DOHH2 (cell line): ENCODE measurements around the gene GNAS-AS1.

Source experiments
- H3F3A ChIP-seq: fragments of 200-600 bp; sonication (generic), shearing (Covaris generic); 2 replicates; pipeline ENCODE4 v1.6.0; 2016; ENCODE audit warnings: antibody characterized with exemption, mild to moderate bottlenecking; ENCODE audit not compliant: control insufficient read depth, insufficient read depth
- H3K27ac ChIP-seq: fragments of 200-600 bp; sonication (generic); 2 replicates; pipeline ENCODE4 v1.5.1; 2014; ENCODE audit warnings: low read depth, mild to moderate bottlenecking, low read length, moderate library complexity
- H3K27me3 ChIP-seq: fragments of 200-600 bp; sonication (generic); 2 replicates; pipeline ENCODE4 v1.6.1; 2014; ENCODE audit warnings: mild to moderate bottlenecking, low read length, mixed read lengths; ENCODE audit not compliant: control insufficient read depth
- H3K36me3 ChIP-seq: fragments of 200-600 bp; sonication (generic); 2 replicates; pipeline ENCODE4 v1.6.1; 2014; ENCODE audit warnings: mild to moderate bottlenecking, low read length, moderate library complexity, mixed read lengths; ENCODE audit not compliant: control insufficient read depth
- H3K4me1 ChIP-seq: fragments of 200-600 bp; sonication (generic); 2 replicates; pipeline ENCODE4 v1.6.1; 2014; ENCODE audit warnings: mild to moderate bottlenecking, low read length, mixed read lengths; ENCODE audit not compliant: control insufficient read depth
- H3K4me2 ChIP-seq: fragments of 200-600 bp; sonication (generic); 2 replicates; pipeline ENCODE4 v1.6.0; 2014; ENCODE audit warnings: mild to moderate bottlenecking, low read length, moderate library complexity
- H3K4me3 ChIP-seq: fragments of 200-600 bp; sonication (generic); 2 replicates; pipeline ENCODE4 v1.5.1; 2014; ENCODE audit warnings: mild to moderate bottlenecking, low read length, mixed read lengths
- H3K79me2 ChIP-seq: fragments of 200-600 bp; sonication (generic); 2 replicates; pipeline ENCODE4 v1.6.1; 2014; ENCODE audit warnings: mild to moderate bottlenecking, low read length, mixed read lengths; ENCODE audit not compliant: control insufficient read depth
- H3K9me2 ChIP-seq: fragments of 200-600 bp; sonication (generic); replicated peaks from 2 replicates; pipeline ENCODE4 v1.6.1; 2014; ENCODE audit warnings: mild to moderate bottlenecking, low read length, mixed read lengths; ENCODE audit not compliant: control insufficient read depth
- H3K9me3 ChIP-seq: fragments of 200-600 bp; sonication (generic); 2 replicates; pipeline ENCODE4 v1.6.1; 2014; ENCODE audit warnings: antibody characterized with exemption, low read length, mixed read lengths; ENCODE audit not compliant: control insufficient read depth, insufficient read depth
- H4K20me1 ChIP-seq: fragments of 200-600 bp; sonication (generic); 2 replicates; pipeline ENCODE4 v1.6.0; 2014; ENCODE audit warnings: low read depth, mild to moderate bottlenecking, antibody characterized with exemption, low read length, moderate library complexity; ENCODE audit not compliant: control insufficient read depth, insufficient read depth
- EZH2phosphoT487 ChIP-seq: fragments of 200-600 bp; sonication (generic); IDR thresholded peaks from 2 replicates; pipeline ENCODE4 v1.6.1; 2017; ENCODE audit warnings: borderline replicate concordance, mild to moderate bottlenecking, antibody characterized with exemption, low read length, moderate library complexity, mixed read lengths
- TF ChIP-seq, protein P1 (sequence below): fragments of 200-600 bp; sonication (generic); IDR thresholded peaks from one replicate; pipeline ENCODE4 v1.5.1; 2014; ENCODE audit warnings: antibody characterized with exemption, mild to moderate bottlenecking, low read depth, low read length; ENCODE audit not compliant: poor library complexity, severe bottlenecking

The GNAS-AS1 gene

DNA sequence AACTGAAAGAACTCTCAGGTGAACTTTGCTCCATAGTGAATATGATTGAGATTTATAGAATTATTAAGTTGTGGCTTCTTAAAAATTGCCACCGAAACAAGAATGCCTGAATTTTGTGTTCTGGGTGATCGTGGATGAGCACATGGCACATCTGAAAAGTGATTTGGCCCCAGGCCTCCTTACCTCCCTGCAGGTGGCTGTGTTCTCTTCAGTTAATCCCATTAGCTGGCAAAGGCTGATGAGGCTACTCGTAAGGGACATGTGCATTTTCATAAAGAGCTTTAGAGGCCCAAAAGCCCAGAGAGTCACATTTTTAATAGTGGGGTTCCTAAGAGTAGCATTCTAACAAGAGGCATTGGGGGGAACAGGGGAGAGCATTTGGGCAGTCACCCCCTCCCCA, 24.4 kb upstream of the GNAS-AS1 start:
- Histone ChIP-seq H3F3A (no peaks in the 10 kb centered on the region), H3K4me3 (no peak overlapping the region), H3K27ac (no peak overlapping the region), H4K20me1 (no peaks in the 10 kb centered on the region), H3K9me3 (no peaks in the 10 kb centered on the region), H3K4me1 (peaks cover 13% of the 10 kb centered on the region), H3K4me2 (no peak overlapping the region), H3K36me3 (no peaks in the 10 kb centered on the region), H3K9me2 (no peaks in the 10 kb centered on the region), H3K79me2 (no peaks in the 10 kb centered on the region), H3K27me3 (0 out of 2 replicates have a peak, but pooled peaks cover 2% of the 10 kb centered on the region)
- TF ChIP-seq, protein P1, sequence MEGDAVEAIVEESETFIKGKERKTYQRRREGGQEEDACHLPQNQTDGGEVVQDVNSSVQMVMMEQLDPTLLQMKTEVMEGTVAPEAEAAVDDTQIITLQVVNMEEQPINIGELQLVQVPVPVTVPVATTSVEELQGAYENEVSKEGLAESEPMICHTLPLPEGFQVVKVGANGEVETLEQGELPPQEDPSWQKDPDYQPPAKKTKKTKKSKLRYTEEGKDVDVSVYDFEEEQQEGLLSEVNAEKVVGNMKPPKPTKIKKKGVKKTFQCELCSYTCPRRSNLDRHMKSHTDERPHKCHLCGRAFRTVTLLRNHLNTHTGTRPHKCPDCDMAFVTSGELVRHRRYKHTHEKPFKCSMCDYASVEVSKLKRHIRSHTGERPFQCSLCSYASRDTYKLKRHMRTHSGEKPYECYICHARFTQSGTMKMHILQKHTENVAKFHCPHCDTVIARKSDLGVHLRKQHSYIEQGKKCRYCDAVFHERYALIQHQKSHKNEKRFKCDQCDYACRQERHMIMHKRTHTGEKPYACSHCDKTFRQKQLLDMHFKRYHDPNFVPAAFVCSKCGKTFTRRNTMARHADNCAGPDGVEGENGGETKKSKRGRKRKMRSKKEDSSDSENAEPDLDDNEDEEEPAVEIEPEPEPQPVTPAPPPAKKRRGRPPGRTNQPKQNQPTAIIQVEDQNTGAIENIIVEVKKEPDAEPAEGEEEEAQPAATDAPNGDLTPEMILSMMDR = no peak
- TF ChIP-seq EZH2phosphoT487 = no peak

DNA sequence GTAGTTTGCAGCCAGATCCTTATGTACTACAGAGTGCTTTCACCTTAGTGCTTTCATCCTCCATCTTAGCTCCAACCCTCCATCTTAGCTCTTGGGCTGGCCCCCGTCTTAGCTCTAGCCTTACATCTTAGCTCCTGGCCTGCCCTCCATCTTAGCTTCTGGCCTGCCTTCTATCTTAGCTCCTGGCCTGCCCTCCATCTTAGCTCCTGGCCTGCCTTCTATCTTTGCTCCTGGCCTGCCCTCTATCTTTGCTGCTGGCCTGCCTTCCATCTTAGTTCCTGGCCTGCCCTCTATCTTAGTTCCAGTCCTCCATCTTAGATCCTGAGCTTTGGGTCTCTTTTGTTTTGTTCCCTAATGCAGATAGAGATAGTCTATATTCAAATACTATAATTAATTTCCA, 23.8 kb upstream of the GNAS-AS1 start:
- Histone ChIP-seq H3K27ac (no peak overlapping the region), H3K4me3 (no peak overlapping the region), H3K4me2 (no peak overlapping the region), H4K20me1 (no peaks in the 10 kb centered on the region), H3K36me3 (no peaks in the 10 kb centered on the region), H3K79me2 (no peaks in the 10 kb centered on the region), H3K27me3 (no peaks in the 10 kb centered on the region), H3K9me2 (no peaks in the 10 kb centered on the region), H3K9me3 (no peaks in the 10 kb centered on the region), H3F3A (no peaks in the 10 kb centered on the region), H3K4me1 (peaks cover 13% of the 10 kb centered on the region)
- TF ChIP-seq, protein P1 = no peak
- no peak for TF ChIP-seq EZH2phosphoT487

DNA sequence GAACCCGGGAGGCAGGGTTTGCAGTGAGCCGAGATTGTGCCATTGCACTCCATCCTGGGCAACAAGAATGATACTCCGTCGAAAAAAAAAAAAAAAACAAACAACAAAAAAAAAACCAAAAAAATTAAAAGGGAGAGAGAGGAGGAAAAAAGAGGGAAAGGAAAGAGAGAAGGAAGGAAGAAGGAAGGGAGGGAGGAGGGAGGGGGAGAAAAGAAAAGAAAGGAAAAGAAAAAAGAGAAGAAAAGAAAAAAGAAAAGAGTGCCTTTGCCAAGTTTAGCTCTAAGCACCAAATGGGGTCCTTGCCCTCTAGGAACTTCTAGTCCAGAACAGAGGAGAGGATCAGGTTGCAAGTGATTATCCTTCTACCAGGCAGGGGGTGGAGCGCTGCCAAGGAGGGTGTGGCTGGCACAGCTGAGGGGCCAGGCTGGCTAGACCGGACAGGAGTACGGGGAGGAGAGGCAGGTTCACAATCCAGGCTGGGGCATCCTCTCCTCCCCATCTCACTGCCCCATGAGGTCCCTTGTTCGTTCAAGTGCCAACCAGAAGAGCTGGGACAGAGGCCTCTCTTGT, 20.9 kb upstream of the GNAS-AS1 start:
- no peaks in the 10 kb centered on the region for H3K9me2 ChIP-seq
- H3K27ac ChIP-seq = no peak overlapping the region
- H4K20me1 ChIP-seq = no peaks in the 10 kb centered on the region
- no peaks in the 10 kb centered on the region for H3K36me3 ChIP-seq
- no peaks in the 10 kb centered on the region for H3F3A ChIP-seq
- peaks cover 9% of the 10 kb centered on the region for H3K27me3 ChIP-seq
- H3K9me3 ChIP-seq = no peaks in the 10 kb centered on the region
- no peaks in the 10 kb centered on the region for H3K79me2 ChIP-seq
- TF ChIP-seq, protein P1 = no peak
- no peak for TF ChIP-seq EZH2phosphoT487
- no peak overlapping the region for H3K4me3 ChIP-seq
- no peak overlapping the region for H3K4me2 ChIP-seq
- H3K4me1 ChIP-seq = peaks cover 13% of the 10 kb centered on the region
